Heart left ventricle (tissue), 13 donors: ENCODE data around the gene RBM26.

ENCODE experiments used
- POLR2A ChIP-seq, 2 donors: fragments of 450-650 bp; IDR thresholded peaks; one replicate each; pipeline ENCODE4 v1.6.1; 2017; ENCODE audit warnings: antibody characterized with exemption in 2 of 2, mild to moderate bottlenecking in 2 of 2, moderate library complexity in 2 of 2
- TF ChIP-seq, protein P1 (sequence below), 12 donors: fragments of 200-600 bp; sonication (generic) in 4 of 12; IDR thresholded peaks; one replicate each; pipeline versions ENCODE4 v1.5.0 to v1.8.0; 2018 to 2022; ENCODE audit warnings: antibody characterized with exemption in 12 of 12, mild to moderate bottlenecking in 5 of 12
- donor health status: ischemic (EF 13 %, LVEDD 7.1; RV severe dilation, severe dysfunction).
- donor health status: DM: no; HTN: yes; CAD: no.
- donor health status: DM: no; HTN: no; CAD: no.
- donor health status: ischemic (EF 25% LVEDD 6.9; RV normal size, moderate dysfunction).
- donor health status: ischemic (EF 25% LVEDD 5.7; RV mildly dilated, moderate dysfunction).
- donor health status: ischemic (EF 35%, LVEDD 5.7; RV mildly dilated, moderate dysfunction).
- donor health status: nonischemic (EF 11% LVEDD 7.7; RV severe dilation, severe dysfunction).
- donor health status: DM: yes; HTN: yes; CAD: no.
- donor health status: PGD.
- donor health status: ischemic (EF 29% LVEDD 5.4; RV normal size, mild dysfunction).
- donor health status: nonischemic (EF 23%, LVEDD 6.1; RV moderate dilation, normal function).

DNA sequence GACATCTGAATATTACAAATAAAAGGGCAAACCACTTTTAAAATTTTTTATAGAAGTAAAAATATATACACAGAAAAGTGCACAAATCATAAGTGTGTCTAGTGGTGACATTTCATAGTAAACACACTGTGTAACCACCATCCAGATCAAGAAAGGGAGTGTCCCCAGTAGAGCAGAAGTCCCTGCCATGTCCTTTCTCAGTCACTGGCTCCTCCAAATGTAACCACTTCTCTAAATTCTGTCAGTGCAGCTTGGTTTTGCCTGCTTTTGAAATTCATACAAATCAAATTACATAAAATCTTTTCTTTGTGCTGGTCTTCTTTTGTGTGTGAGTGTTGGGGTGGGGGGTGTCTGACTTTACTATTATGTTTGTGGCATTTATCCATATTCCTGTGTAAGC is 116.5 kb downstream of the RBM26 start:
- TF ChIP-seq, protein P1, sequence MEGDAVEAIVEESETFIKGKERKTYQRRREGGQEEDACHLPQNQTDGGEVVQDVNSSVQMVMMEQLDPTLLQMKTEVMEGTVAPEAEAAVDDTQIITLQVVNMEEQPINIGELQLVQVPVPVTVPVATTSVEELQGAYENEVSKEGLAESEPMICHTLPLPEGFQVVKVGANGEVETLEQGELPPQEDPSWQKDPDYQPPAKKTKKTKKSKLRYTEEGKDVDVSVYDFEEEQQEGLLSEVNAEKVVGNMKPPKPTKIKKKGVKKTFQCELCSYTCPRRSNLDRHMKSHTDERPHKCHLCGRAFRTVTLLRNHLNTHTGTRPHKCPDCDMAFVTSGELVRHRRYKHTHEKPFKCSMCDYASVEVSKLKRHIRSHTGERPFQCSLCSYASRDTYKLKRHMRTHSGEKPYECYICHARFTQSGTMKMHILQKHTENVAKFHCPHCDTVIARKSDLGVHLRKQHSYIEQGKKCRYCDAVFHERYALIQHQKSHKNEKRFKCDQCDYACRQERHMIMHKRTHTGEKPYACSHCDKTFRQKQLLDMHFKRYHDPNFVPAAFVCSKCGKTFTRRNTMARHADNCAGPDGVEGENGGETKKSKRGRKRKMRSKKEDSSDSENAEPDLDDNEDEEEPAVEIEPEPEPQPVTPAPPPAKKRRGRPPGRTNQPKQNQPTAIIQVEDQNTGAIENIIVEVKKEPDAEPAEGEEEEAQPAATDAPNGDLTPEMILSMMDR (IDR thresholded peaks at IDR 0.05): no peak
- TF ChIP-seq POLR2A (IDR thresholded peaks at IDR 0.05): no peak
